HEK293T (cell line): Measurements from ENCODE around the gene ITGB6.

Source experiments
- BHLHE40 ChIP-seq: fragments of 450-650 bp; IDR thresholded peaks from 2 replicates; pipeline ENCODE4 v1.6.1; 2016; ENCODE audit warnings: mild to moderate bottlenecking, moderate library complexity, borderline replicate concordance
- CTBP1 ChIP-seq: fragments of 450-650 bp; IDR thresholded peaks from 2 replicates; pipeline ENCODE4 v1.6.1; 2016; ENCODE audit warnings: borderline replicate concordance
- ELF4 ChIP-seq: fragments of 450-650 bp; IDR thresholded peaks from 2 replicates; pipeline ENCODE4 v1.6.1; 2017; ENCODE audit warnings: antibody characterized with exemption
- FOXA1 ChIP-seq: fragments of 450-650 bp; IDR thresholded peaks from 2 replicates; pipeline ENCODE4 v1.6.1; 2016; ENCODE audit warnings: mild to moderate bottlenecking
- FOXM1 ChIP-seq: fragments of 450-650 bp; IDR thresholded peaks from 2 replicates; pipeline ENCODE4 v1.6.1; 2017; ENCODE audit warnings: mild to moderate bottlenecking, borderline replicate concordance
- SP1 ChIP-seq: fragments of 450-650 bp; IDR thresholded peaks from 2 replicates; pipeline ENCODE4 v1.6.1; 2017
- TARDBP ChIP-seq: fragments of 450-650 bp; IDR thresholded peaks from 2 replicates; pipeline ENCODE4 v1.6.1; 2016

- TF ChIP-seq SP1 (no peak), FOXA1 (no peak), CTBP1 (no peak), BHLHE40 (no peak), ELF4 (no peak), TARDBP (no peak), FOXM1 (no peak)
Measured at GRCh38 chr2:160213511-160213910, 13.4 kb upstream of the ITGB6 start.
